Mucosa of stomach (tissue), 1 donor: ENCODE measurements around the gene ZNRD2.

Source experiments
- H3K27me3 ChIP-seq: one replicate; pipeline ENCODE4 v1.7.0; 2013; ENCODE audit warnings: mild to moderate bottlenecking, low read length; ENCODE audit not compliant: control insufficient read depth, insufficient read depth
- H3K36me3 ChIP-seq: one replicate; pipeline ENCODE4 v1.7.0; 2013; ENCODE audit warnings: low read length; ENCODE audit not compliant: control insufficient read depth, insufficient read depth
- H3K4me1 ChIP-seq: one replicate; pipeline ENCODE4 v1.7.0; 2013; ENCODE audit warnings: mild to moderate bottlenecking, low read length; ENCODE audit not compliant: control insufficient read depth, insufficient read depth
- H3K4me3 ChIP-seq: one replicate; pipeline ENCODE4 v1.7.0; 2013; ENCODE audit warnings: low read length
- H3K9ac ChIP-seq: one replicate; pipeline ENCODE4 v1.7.0; 2013; ENCODE audit warnings: mild to moderate bottlenecking, low read length, moderate library complexity
- H3K9me3 ChIP-seq: one replicate; pipeline ENCODE4 v1.7.0; 2013; ENCODE audit warnings: mild to moderate bottlenecking, low read length, moderate library complexity; ENCODE audit not compliant: control insufficient read depth
- donor health status: Pancreatic carcinoma.

The ZNRD2 gene

DNA sequence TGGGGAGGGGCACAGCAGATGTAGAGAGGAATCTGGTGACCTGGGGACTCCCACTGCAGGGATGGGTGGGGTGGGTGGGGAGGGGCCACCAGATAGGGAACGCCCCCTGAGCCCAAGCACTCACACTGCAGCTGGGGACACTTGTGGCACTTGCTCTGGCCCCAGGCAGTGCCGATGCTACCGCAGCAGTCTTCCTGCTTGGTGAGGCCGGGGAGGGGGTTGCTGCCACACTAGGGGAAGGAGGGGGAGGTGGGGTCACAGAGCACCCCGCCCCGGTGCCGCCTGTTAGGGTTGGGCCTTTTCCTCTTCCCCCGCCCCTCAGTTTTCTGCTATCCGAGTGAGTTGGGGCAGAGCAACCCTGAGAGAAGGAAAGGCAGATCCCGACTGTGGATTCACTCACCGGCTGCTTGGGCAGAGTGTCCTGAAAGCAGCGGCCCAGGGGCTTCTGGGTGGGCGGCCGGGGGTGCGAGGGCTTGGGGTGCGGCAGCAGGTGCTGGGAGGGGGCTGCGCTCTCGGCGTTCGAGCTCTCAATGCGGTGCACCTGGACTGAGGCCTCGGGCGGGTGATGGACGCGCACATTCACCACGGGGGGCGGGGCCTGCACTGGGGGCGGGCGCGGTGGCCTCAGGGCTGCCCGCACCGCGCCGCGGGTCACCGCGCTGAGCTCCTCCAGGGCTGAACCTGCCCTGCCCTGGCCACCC, 16.8 kb upstream of the ZNRD2 start:
- no peaks in the 10 kb centered on the region for H3K9me3 ChIP-seq
- no peak overlapping the region for H3K9ac ChIP-seq
- peaks cover 36% of the 10 kb centered on the region for H3K4me1 ChIP-seq
- no peak overlapping the region for H3K4me3 ChIP-seq
- H3K27me3 ChIP-seq, result no peaks in the 10 kb centered on the region
- H3K36me3 ChIP-seq, result no peaks in the 10 kb centered on the region

DNA sequence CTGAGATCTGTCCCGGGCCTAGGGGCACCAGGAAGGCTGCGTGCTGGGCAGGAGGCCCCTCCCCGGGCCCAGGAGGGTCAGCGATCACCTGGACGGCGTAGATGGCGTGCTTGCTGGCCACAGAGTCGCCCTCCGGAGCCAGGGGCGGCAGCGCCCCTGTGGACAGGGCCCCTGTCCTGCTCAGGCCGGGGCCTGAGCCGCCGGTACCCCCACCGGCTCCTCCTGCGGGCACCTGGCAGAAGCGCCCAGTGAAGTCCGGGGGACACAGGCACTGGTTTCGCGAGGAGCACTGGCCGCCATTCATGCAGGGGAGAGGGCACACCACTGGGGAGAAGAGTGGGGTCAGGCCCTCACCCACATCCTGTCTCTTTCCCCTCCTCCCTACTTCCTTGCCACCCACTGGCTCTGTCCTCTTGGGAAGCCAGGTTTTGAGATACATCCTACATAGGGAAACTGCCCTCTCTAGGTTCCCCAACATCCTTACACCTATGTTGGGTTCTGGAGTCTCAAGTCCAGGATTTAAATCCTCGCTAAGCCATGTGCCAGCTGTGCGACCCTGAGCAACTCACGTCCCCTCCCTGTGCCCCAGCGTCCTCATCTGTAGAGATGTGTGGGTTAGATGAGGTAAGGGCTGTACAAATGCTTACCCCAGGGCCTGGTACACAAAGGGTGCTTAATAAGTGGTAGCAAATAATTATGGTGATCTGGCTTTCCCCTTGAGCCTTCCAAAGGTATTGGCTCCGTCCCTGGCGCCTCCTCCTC, 16.0 kb upstream of the ZNRD2 start:
- Histone ChIP-seq H3K9ac (no peak overlapping the region), H3K4me3 (no peak overlapping the region), H3K36me3 (no peaks in the 10 kb centered on the region), H3K9me3 (no peaks in the 10 kb centered on the region), H3K4me1 (peaks cover 44% of the 10 kb centered on the region), H3K27me3 (no peaks in the 10 kb centered on the region)

DNA sequence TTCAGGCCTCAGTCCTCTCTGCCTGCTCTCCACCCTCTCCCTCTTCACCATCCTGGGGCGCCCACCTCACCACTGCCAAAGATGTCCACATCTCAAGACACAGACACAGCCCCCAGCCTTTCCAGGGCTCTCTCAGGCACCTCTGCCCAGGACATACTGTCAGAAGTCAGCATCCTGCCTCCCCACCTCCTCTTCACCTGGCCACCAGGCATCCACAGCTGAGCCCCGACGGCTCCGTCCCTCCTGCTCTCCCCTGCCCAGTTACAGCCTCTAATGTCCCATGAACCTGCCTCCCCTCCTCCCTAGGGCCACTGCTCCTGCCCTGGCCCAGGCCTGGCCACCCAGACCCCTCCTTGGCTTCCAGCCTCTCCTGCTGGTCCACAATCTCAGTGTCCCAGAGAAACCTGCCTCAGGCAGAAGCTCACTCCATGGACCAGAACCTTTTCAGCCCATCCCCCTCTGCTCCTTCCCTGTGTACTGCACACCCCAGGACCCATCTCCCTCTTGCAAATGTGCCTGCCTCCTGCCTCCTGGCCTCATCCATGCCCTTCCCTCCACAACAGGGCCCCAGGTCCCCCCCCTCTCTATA, 15.3 kb upstream of the ZNRD2 start:
- H3K4me3 ChIP-seq, result no peak overlapping the region
- no peaks in the 10 kb centered on the region for H3K36me3 ChIP-seq
- H3K9me3 ChIP-seq, result no peaks in the 10 kb centered on the region
- H3K4me1 ChIP-seq, result peaks cover 51% of the 10 kb centered on the region
- H3K9ac ChIP-seq, result peak overlapping the region; percentile 15
- no peaks in the 10 kb centered on the region for H3K27me3 ChIP-seq

DNA sequence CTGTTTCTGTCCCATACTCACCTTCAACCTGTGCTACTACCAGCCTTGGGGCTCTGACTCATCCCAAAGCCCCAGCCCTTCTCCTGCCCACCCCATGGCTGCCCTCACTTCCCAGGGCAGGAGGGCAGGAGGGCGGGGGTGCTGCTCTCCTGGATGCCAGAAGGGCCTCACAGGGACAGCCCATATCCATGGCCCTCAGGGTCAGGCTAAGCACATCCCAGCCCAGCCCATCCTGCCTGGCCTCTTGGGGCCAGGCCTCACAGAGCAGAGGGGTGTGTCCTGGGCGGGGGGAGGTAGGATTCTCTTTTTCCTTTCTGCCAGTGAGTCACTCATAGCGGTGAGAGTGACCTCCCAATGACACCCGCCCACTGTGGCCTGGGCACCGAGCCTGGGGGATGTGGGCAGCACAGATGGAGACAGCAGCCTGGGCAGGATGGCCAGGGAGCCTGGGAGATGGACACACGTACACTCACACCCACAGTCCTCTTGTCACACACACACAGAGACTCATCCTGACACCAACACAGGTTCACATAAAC, 14.5 kb upstream of the ZNRD2 start:
- Histone ChIP-seq H3K9me3 (no peaks in the 10 kb centered on the region), H3K9ac (no peak overlapping the region), H3K27me3 (no peaks in the 10 kb centered on the region), H3K36me3 (no peaks in the 10 kb centered on the region), H3K4me1 (peaks cover 59% of the 10 kb centered on the region), H3K4me3 (no peak overlapping the region)

DNA sequence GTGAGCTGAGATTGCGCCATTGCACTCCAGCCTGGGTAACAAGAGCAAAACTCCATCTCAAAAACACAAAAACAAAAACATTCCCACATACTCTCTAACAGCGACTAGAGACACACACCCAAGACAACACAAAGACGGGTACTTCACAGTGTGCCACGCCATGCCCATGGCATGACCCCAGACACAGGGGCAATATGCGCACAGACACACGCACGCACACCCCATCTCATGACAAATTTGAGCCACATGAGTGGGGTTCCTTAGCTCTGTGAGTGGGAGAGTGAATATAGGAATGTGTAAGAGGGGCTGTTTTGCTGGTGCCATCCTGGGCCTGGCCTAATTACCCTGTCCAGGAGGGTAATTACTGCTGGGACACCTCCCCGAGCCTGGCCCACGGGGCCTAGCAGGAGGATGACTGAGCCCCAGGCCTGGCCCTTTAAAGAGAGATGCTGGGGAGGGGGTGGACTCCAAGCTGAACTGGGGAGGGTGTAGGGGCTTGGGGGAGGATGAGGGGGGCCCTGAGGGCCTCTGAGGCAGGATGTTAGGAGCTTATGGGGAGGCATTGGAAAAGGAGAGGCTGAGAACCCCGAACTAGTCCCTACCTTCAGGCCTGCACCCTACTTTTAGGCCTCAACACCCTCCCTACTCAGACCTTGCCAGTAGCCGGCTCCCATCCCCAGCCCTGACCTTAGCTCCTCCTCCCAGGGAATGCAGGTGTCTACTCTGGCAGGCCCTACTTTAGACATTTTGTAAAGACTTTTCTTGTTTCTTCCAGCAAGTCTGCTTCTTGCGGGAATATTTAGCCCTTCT, 13.6 kb upstream of the ZNRD2 start:
- Histone ChIP-seq H3K4me3 (no peak overlapping the region), H3K9me3 (no peaks in the 10 kb centered on the region), H3K36me3 (no peaks in the 10 kb centered on the region), H3K27me3 (no peaks in the 10 kb centered on the region), H3K4me1 (peaks cover 58% of the 10 kb centered on the region), H3K9ac (peak overlapping the region; percentile 44)

DNA sequence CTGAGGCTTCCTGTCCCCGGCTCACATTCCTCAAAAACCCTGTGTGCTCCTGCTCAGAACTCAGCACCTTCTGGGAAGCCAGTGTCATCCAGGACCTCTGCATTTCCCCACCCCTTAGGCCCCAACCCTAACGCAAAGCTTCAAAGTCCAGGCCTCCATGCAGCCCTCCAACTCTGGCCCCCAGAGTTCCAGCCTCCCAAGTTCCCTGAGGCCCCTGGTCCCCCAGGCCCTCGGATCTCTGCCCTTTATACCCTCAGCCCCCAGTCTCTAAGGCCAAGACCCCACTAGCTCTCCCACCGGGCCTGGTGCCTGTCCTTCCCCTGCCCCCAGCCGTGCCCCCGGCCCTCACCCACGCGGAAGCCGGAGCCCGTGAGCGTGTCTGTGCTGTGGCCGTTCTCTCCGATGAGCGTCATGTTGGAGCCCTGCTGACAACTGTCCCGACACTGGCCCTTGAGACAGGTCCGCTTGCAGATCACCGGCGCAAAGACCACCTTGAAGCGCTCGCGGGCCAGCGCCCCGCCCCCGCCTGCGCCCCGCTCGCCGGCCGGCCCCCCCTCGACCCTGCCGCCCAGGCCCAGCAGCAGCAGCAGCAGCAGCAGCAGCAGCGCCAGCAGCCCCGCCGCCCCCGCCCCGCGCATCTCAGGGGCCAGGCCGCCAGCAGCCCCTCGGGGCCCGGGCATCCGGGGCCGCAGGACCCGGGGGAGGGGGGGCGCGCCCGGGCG, 12.8 kb upstream of the ZNRD2 start:
- Histone ChIP-seq H3K36me3 (no peaks in the 10 kb centered on the region), H3K27me3 (no peaks in the 10 kb centered on the region), H3K9ac (peak overlapping the region; percentile 44), H3K9me3 (no peaks in the 10 kb centered on the region), H3K4me1 (peaks cover 54% of the 10 kb centered on the region), H3K4me3 (no peak overlapping the region)

DNA sequence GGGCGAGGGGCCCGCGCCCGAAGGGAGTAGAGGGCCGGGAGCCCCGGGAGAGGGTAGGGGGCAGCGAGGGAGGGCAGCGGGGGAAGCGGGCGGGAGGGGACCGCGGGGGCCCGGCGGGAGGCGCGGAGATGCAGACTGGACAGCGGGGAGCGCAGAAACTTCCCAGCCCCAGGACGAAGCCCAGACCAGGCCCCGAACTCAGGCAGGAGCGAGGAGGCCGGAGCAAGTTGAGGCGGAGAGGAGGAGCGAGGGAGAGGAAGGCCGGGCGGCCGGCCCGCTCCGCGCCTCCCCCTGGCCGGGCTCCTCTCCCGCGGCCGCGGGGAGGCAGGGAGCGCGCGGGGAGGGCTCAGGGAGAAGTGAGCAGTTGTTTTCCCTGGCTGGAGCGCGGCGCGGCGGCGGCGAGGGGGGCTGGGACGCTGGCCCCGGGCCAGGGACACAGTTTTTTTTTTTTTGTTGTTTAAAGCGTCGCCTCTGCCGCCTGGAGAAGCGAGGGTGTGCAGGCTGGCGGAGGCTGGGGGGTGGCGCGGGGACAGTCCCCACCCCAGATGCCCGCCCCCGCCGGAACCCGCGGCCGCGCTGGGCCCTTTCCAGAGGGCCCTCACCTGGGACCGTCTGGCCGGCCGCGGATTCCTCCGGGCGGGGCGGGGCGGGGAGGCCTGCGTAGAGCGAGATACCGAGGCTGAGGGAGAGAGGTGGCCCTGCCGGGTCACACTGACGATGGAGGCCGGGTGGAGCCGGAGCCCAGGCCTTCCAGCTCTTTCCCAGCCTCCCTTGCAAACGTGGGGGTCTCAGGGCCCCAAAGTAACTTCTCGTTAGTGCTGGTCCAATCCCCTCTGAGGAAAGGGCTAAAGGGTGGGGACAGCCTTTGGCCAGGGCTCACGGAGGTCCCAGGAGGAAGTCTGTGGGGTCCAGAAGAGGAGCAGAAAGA, 12.0 kb upstream of the ZNRD2 start, which contains the start of gene LTBP3:
LTBP3 (minus strand) TSS at position 358 of the 928 bp plus-strand sequence. CDS start 400 bp downstream, outside the sequence.
- Histone ChIP-seq H3K36me3 (no peaks in the 10 kb centered on the region), H3K4me3 (no peak within 1 kb of the TSS), H3K27me3 (no peaks in the 10 kb centered on the region), H3K4me1 (peaks cover 54% of the 10 kb centered on the region), H3K9me3 (no peaks in the 10 kb centered on the region), H3K9ac (peak within 1 kb of the TSS; percentile 55)

DNA sequence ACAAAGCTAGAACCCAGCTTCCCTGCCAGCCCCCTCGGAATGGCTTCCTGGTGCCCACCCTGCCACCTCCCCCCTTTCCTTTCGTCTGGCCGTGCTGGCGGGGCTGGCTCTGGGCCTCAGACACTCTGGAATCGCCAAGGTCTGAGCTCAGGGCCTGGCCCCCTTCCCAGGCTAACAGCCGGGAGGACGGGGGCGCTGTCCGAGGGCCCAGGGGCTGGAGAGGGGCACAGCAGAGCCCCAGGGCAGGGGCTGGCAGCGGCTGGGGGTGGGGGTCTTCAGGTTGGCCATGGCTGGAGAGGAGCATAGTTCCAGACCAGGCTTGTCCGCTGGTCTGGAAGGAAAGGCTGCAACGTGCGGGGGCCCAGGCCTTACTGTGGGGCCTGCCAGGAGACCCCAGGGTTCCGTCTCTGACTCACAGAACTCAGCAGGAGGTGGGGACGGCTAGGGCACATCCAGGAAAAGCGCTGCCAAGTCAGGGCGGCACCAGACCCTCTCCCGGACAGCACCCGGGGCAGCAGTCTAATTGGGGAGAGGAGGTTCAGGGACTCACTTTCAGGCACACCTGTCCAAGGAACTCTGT, 11.3 kb upstream of the ZNRD2 start:
- H3K9me3 ChIP-seq, result no peaks in the 10 kb centered on the region
- no peaks in the 10 kb centered on the region for H3K27me3 ChIP-seq
- H3K36me3 ChIP-seq, result no peaks in the 10 kb centered on the region
- no peak overlapping the region for H3K4me3 ChIP-seq
- H3K9ac ChIP-seq, result peak overlapping the region; percentile 55
- H3K4me1 ChIP-seq, result peaks cover 54% of the 10 kb centered on the region

DNA sequence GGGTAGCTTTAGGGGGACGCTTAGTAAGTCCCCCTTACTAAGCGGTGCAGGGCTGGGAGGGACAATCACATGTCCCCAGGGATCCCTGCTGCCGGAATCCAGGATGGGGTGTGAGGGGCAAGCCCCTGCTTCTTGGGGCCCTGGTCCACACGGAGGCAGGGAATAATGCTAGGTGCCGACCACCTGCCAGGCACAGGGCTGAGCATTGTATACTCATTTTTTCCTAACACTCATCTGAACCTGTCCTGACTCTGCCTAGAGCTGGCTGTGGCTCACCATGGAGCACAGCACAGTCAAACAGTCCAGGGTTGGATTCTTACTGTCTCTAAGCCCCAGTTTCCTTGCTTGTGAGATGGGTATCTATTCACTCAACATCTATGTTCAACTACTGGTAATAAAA, 10.7 kb upstream of the ZNRD2 start:
- Histone ChIP-seq H3K27me3 (no peaks in the 10 kb centered on the region), H3K9me3 (no peaks in the 10 kb centered on the region), H3K4me3 (no peak overlapping the region), H3K9ac (peak overlapping the region; percentile 55), H3K4me1 (peaks cover 50% of the 10 kb centered on the region), H3K36me3 (no peaks in the 10 kb centered on the region)

DNA sequence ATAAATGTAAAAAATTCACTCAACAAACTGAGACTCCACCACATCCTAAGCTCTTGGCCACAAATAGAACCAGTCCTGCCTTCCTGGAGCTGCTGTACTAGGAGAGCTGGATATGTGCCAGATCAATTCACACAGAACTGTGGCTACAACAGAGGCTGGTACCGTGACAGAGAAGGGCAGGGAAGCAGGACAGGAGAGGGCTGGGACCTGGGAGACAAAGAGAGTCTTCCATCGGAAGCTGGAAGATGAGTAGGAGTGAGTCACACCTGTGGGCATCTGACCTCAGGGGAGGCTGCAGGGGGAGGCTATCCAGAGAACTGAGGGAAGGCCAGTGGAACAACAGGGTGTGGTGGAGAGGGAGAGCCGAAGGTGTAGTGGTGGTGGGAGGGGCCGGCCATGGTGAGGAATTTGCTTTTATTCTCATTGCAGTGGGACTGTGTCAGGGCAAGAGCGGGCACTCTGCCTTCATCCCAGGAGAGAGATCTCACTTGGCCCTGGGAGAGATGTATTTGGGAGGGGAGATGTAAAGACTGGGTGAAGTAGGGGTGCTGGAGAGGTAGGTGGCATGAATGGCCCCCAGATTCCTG, 10.2 kb upstream of the ZNRD2 start:
- H3K9me3 ChIP-seq, result no peaks in the 10 kb centered on the region
- H3K4me3 ChIP-seq, result no peak overlapping the region
- no peaks in the 10 kb centered on the region for H3K36me3 ChIP-seq
- peak overlapping the region; percentile 14 for H3K9ac ChIP-seq
- peaks cover 49% of the 10 kb centered on the region for H3K4me1 ChIP-seq
- no peaks in the 10 kb centered on the region for H3K27me3 ChIP-seq
